Measurements from ENCODE around the gene TSPAN1.
"Not testable (repeated sequence)": the region's sequence is repeated elsewhere in the genome, so short reads cannot be mapped to it uniquely, and the experiment has no call there.

DNA sequence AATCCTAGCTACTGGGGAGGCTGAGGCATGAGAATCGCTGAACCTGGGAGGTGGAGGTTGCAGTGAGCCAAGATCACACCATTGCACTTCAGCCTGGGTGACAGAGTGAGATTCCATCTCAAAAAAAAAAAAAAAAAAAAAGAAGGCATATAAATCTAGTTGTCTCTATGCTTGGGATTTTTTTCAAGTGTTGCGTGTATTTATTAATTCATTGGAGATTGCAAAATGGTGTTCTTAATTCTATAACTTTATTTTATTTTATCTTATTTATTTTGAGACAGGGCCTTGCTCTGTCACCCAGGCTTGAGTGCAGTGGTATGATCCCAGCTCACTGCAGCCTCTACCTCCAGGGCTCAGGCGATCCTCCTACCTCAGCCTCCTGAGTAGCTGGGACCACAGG lies 56.3 kb downstream of the TSPAN1 start:
- TF ChIP-seq, protein P1, sequence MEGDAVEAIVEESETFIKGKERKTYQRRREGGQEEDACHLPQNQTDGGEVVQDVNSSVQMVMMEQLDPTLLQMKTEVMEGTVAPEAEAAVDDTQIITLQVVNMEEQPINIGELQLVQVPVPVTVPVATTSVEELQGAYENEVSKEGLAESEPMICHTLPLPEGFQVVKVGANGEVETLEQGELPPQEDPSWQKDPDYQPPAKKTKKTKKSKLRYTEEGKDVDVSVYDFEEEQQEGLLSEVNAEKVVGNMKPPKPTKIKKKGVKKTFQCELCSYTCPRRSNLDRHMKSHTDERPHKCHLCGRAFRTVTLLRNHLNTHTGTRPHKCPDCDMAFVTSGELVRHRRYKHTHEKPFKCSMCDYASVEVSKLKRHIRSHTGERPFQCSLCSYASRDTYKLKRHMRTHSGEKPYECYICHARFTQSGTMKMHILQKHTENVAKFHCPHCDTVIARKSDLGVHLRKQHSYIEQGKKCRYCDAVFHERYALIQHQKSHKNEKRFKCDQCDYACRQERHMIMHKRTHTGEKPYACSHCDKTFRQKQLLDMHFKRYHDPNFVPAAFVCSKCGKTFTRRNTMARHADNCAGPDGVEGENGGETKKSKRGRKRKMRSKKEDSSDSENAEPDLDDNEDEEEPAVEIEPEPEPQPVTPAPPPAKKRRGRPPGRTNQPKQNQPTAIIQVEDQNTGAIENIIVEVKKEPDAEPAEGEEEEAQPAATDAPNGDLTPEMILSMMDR (IDR thresholded peaks at IDR 0.05) = not testable (repeated sequence)
- not testable (repeated sequence) for TF ChIP-seq POLR2AphosphoS5 (IDR thresholded peaks at IDR 0.05; ENCODE audit: insufficient read depth in 1 of 2, low read depth in 1 of 2); POLR2A (IDR thresholded peaks at IDR 0.05)

Measured in vagina (tissue), 2 donors.